Renal cortical epithelial cell (primary cell): ENCODE measurements around the gene FAT1. TPM values are rescaled to one million over a fixed set of nuclear protein-coding genes. Genes with fewer than 3 reads are reported as not detected.

Source experiments
- DNase-seq: peaks from one replicate; pipeline ENCODE4 v3.0.0-alpha.2; 2011; ENCODE audit warnings: low read depth
- total RNA-seq: library from RNA; depleted of rRNA; stranded (reverse); fragments of >200 nt; gene quantifications from 2 replicates; pipeline ENCODE4 v1.2.3, GENCODE V29; 2014

The FAT1 gene
- total RNA-seq, 1 donor from 2014 or later: 594 TPM

- DNase-seq: no peak
Observed at GRCh38 chr4:186749611-186750281, 26.1 kb upstream of the FAT1 start.

- DNase-seq: no peak
Observed at GRCh38 chr4:186746581-186746980, 22.9 kb upstream of the FAT1 start.

- DNase-seq: no peak
Observed at GRCh38 chr4:186743261-186743660, 19.6 kb upstream of the FAT1 start.

- no peak for DNase-seq
Observed at GRCh38 chr4:186740822-186741221, 17.2 kb upstream of the FAT1 start.

- DNase-seq: no peak
Observed at GRCh38 chr4:186739802-186740434, 16.3 kb upstream of the FAT1 start.

GRCh38 chr4:186739317-186739716 lies 15.7 kb upstream of the FAT1 start:
- no peak for DNase-seq

GRCh38 chr4:186738421-186738820 lies 14.8 kb upstream of the FAT1 start:
- DNase-seq: no peak

GRCh38 chr4:186737427-186737826 lies 13.8 kb upstream of the FAT1 start:
- DNase-seq: no peak

GRCh38 chr4:186736466-186736865 lies 12.8 kb upstream of the FAT1 start:
- DNase-seq: no peak

GRCh38 chr4:186734251-186734650 lies 10.6 kb upstream of the FAT1 start:
- DNase-seq: no peak

- DNase-seq: peak; percentile 61
Observed at GRCh38 chr4:186733778-186734177, 10.1 kb upstream of the FAT1 start.

- DNase-seq: no peak
Observed at GRCh38 chr4:186730621-186731020, 7.0 kb upstream of the FAT1 start.

- peak; percentile 12 for DNase-seq
Observed at GRCh38 chr4:186729856-186730255, 6.2 kb upstream of the FAT1 start.

GRCh38 chr4:186728631-186729271 lies 5.1 kb upstream of the FAT1 start:
- DNase-seq: peak; percentile 77

- DNase-seq: peak; percentile 47
Observed at GRCh38 chr4:186727977-186728519, 4.4 kb upstream of the FAT1 start.

GRCh38 chr4:186727169-186727976 lies 3.7 kb upstream of the FAT1 start:
- no peak for DNase-seq

GRCh38 chr4:186726426-186727168 lies 2.9 kb upstream of the FAT1 start:
- peak; percentile 40 for DNase-seq

- DNase-seq: peak; percentile 56
Observed at GRCh38 chr4:186725469-186726425, 2.1 kb upstream of the FAT1 start.

- DNase-seq: peak; percentile 41
Observed at GRCh38 chr4:186724864-186725468, 1.3 kb upstream of the FAT1 start.
